GM10248 (cell line): Measurements from ENCODE around the gene KCNH1.

Source experiments
- CTCF ChIA-PET: fragments of 300-600 bp; sonication (Branson Sonifier 250); formaldehyde crosslinking; extraction: SDS; loops from one replicate; lab custom pipeline; 2021; ENCODE audit warnings: antibody characterized with exemption; lab: Yijun Ruan, JAX
- POLR2A ChIA-PET: fragments of 350-650 bp; sonication (Branson Sonifier 250); formaldehyde crosslinking; extraction: SDS; loops from one replicate; lab custom pipeline; 2020; ENCODE audit warnings: antibody characterized with exemption; lab: Yijun Ruan, JAX
- DNase-seq: peaks from one replicate; pipeline ENCODE4 v3.0.0; 2012; ENCODE audit errors: extremely low spot score
- CTCF ChIP-seq: IDR thresholded peaks from 2 replicates; pipeline ENCODE4 v1.5.1; 2012; ENCODE audit warnings: mild to moderate bottlenecking, low read depth; ENCODE audit errors: extremely low read depth, missing control alignments, control extremely low read depth

KCNH1 gene

GRCh38 chr1:210728437-210729149 lies 405.4 kb downstream of the KCNH1 start:
- TF ChIP-seq CTCF: no peak
- ChIA-PET CTCF (interaction anchor here (1.0 to 1.5 kb wide), 2 partner anchors 10 to 27 kb away, joined by 3 read pairs; no protein-coding TSS in a partner anchor), POLR2A (interaction anchor here (0.7 kb wide), 1 partner anchor 76 kb away, joined by 3 read pairs; no protein-coding TSS in a partner anchor)
- no peak for DNase-seq

- TF ChIP-seq CTCF: no peak
- ChIA-PET POLR2A (no interaction called here), CTCF (interaction anchor here (1.0 to 1.4 kb wide), 2 partner anchors 11 to 26 kb away, joined by 3 read pairs; no protein-coding TSS in a partner anchor)
- DNase-seq: no peak
These were observed 406.2 kb downstream of the KCNH1 start for GRCh38 chr1:210727709-210728108.

- ChIA-PET POLR2A (no interaction called here), CTCF (interaction anchor here (1.4 kb wide), 1 partner anchor 12 kb away, joined by 3 read pairs; no protein-coding TSS in a partner anchor)
- TF ChIP-seq CTCF: no peak
- no peak for DNase-seq
These were observed 407.3 kb downstream of the KCNH1 start for GRCh38 chr1:210726621-210727020.

GRCh38 chr1:210724768-210725167 lies 409.2 kb downstream of the KCNH1 start:
- no peak for DNase-seq
- no peak for TF ChIP-seq CTCF
- ChIA-PET CTCF (interaction anchor here (0.7 to 1.6 kb wide), 3 partner anchors 11 to 274 kb away, joined by 3 read pairs; no protein-coding TSS in a partner anchor), POLR2A (no interaction called here)

GRCh38 chr1:210723646-210724045 lies 410.3 kb downstream of the KCNH1 start:
- TF ChIP-seq CTCF: no peak
- CTCF ChIA-PET: no interaction called here
- POLR2A ChIA-PET: no interaction called here
- no peak for DNase-seq

GRCh38 chr1:210722410-210723081 lies 411.4 kb downstream of the KCNH1 start:
- CTCF ChIA-PET: interaction anchor here (1.1 kb wide), 1 partner anchor 9 kb away, joined by 3 read pairs; no protein-coding TSS in a partner anchor
- no peak for TF ChIP-seq CTCF
- POLR2A ChIA-PET: no interaction called here
- DNase-seq: no peak
